SIG-M5 treated with dmso at 0.1 percent for 504 hours (cell line): Measurements from ENCODE around the gene GTSE1.
"Not testable (repeated sequence)": the region's sequence is repeated elsewhere in the genome, so short reads cannot be mapped to it uniquely, and the experiment has no call there.

Source experiments
- DNase-seq: peaks from one replicate; lab custom pipeline; 2025; ENCODE audit not compliant: unreplicated experiment; lab: John Stamatoyannopoulos, UW

The GTSE1 gene

GRCh38 chr22:46296257-46297150, at the start of gene GTSE1:
Gene GTSE1 (plus strand): TSS chr22:46296870. CDS start chr22:46297401, 531 bp downstream.
- DNase-seq = peak; percentile 94

GRCh38 chr22:46247443-46247975, 49.2 kb upstream of the GTSE1 start:
- DNase-seq = no peak

DNA sequence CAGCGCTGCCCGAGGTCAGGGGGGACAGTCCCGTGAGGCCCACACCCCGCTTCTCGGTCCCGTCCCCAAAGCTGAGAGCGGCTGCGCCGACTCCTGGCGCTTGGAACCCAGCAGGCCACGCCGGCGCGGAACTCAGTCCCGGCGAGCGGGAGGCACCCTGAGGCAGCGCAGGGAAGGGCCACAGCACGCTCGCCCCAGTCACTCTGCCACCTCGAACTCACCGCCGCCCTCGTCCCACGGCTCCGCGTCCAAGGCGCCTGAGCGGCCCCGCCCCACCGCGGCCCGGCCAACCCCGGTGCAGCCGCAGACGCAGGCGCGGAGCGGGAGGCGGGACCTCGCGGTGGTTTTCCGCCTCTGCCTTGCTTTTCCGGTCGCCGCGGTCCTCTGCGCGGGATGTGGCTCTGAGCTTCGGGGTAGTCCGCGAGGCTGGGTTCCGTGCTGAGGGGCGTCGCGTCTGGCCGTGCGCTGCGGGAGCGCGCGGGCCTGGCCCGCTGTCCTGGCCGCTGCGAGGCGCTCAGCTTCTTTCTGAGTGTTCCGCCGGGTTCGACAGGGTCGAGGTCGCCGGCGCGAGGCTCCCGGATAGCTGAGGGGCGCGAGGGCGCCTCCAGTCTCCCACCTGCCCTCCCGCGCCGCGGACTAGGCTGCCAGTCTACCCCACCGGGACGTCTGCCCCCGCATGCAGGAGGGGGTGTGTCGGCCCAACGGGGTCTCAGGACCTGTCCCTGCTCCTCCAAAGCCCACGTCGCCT, 46.5 kb upstream of the GTSE1 start, which contains the start of gene CDPF1:
CDPF1 (minus strand) TSS at position 259 of the 748 bp plus-strand sequence. CDS start 2,009 bp downstream, outside the sequence.
- DNase-seq = peak; percentile 81

- no peak for DNase-seq
Measured at GRCh38 chr22:46250783-46251125, 45.9 kb upstream of the GTSE1 start.

DNA sequence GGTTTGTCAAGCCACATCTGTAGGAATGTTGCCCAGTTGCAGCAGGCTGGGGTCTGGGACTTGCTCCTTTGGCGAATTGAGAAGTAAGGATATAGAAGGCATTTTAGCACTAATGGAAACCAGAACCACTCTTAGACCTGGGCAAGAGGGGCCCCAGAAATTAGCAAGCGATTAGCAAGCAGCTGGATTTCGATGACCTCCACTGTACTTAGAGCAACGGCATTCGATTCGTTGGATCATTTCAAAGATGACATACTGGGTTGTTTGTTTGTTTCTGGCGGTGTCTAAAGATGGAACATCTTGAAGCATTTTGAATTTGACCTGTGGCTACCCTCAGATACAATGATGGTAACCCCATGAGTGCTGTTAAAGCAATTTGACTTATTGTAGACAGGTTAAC, 45.4 kb upstream of the GTSE1 start:
- DNase-seq = no peak

- DNase-seq = no peak
Measured at GRCh38 chr22:46251816-46252380, 44.8 kb upstream of the GTSE1 start.

DNA sequence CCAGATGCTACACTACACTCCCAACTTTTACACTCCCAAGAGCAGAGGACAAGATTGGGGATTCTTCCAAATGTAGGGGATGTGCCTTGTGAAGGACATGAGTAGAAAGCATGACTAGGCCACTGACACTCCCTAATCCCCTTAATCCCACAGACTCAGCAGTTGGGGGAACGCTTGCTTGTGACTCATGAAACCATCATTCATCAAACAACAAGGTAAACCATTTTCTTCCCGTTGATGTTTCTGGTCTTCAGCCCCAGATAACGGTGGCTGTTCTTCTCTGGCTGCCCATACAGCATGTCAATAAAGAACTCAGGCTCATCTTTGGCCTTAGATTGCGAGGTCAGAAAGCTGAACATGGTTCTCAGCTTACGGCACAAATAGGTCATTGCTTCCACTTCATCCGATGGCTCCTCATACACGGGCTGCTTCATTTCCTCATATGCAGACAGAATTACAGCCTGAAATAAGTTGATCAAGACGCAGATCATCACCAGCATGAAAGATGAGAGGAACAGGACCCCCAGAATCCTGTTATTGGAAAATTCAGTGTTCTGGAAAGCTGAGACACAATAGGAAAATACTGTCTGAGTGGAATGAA, 40.2 kb upstream of the GTSE1 start:
- no peak for DNase-seq

DNA sequence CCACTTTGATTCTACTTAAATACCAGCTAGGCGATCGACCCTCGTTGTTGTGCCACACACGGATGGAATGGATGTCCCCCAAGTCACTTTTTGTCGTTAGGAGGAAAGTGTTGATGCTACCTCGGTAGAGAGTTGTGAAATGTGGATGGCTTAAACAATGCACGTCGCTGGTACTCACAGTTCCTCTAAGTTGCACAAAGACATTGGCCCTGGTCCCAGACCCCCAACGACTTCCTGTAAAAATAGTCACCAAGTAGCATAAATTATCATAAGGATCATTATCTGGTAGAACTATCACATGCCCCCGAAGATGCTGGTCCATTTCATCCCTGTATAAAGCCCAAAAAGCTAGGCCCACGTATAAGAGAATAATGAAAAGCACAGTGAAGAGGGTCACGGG, 37.3 kb upstream of the GTSE1 start:
- peak; percentile 57 for DNase-seq

GRCh38 chr22:46260038-46260437, 36.6 kb upstream of the GTSE1 start:
- DNase-seq = no peak

DNA sequence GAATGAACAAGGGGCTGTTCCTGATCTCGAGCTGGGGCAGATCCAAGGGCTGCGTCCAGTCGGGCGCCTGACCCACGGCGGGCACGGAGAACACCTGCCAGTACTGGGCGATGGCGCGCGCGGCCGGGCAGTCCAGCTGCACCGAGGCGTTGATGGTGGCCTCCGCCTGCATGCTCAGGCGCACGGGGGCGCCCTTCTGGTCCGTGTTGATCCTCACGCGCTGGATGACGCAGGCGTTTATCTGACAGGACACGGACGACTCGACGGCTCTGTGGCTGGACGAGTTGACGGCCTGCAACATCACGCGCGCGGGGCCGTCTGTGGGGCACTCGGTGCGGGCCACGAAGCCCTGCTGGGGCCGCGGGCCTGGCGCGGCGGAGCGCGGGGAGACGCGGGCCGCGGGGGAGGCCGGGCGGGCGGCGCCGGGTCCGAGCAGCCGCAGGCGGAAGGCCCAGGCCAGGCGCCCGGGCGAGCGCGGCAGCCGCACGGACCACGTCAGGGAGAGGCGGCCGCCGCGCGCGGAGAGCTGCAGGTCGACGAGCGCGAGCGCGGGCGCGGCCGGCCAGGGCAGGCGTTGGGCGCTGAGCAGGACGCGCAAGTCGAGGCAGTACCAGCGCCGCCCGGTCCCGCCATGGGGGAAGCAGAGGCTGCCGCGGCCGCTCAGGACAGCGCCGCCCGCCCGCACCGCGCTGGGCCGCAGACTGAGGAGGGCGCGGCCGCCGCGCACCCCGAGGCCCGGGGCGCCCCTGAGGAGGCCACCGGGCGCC, 34.0 kb upstream of the GTSE1 start:
- no peak for DNase-seq

- no peak for DNase-seq
Measured at GRCh38 chr22:46263216-46263590, 33.5 kb upstream of the GTSE1 start, which contains the start of gene PKDREJ. Gene PKDREJ (minus strand): TSS chr22:46263343. CDS start chr22:46263322, 21 bp downstream.

- DNase-seq = not testable (repeated sequence)
Measured at GRCh38 chr22:46264520-46264919, 32.1 kb upstream of the GTSE1 start.

GRCh38 chr22:46265627-46266026, 31.0 kb upstream of the GTSE1 start:
- not testable (repeated sequence) for DNase-seq

DNA sequence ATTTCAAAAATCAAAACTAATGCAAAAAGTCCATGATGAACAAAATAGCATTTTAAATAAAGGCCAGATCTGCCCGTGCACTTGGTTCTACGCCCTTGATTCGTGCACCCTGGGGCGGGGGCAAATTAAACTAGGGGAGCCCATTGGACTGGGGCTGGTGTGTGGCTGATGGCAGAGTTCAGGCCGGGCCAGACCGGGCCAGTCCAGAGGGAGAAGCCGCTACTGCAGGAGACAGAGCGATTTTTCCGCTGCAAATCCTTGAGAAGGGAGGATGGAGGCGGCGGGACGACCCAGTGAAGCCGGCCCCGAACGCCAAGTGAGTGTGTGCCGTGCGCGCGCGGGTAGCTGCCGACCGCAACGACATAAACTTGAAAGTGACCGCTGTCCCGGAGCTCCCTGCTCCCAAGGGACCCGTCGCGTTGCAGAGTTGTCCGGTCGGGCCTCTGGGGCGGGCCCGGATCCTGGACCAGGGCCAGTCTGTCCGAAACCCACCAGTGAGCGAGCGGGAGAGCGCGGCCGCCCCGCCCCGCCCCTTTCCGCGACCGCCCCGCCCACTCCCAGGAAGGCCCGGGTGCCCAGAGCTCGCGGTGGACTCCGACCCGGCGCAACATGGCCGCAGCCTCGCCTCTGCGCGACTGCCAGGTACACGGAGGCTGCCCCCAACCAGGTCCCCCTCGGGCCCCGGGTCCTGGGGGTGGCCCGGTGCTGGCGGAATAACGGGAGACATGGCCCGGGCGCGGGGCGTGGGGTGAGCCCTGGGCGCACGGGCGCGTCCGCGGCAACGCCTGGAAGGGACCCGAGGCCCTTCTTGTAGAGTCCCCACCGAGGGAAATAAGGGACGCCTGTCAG, 29.0 kb upstream of the GTSE1 start, which contains the start of gene TTC38:
TTC38 (plus strand) TSS at position 578 of the 849 bp plus-strand sequence; CDS start at position 610, 32 bp downstream.
- no peak for DNase-seq

DNA sequence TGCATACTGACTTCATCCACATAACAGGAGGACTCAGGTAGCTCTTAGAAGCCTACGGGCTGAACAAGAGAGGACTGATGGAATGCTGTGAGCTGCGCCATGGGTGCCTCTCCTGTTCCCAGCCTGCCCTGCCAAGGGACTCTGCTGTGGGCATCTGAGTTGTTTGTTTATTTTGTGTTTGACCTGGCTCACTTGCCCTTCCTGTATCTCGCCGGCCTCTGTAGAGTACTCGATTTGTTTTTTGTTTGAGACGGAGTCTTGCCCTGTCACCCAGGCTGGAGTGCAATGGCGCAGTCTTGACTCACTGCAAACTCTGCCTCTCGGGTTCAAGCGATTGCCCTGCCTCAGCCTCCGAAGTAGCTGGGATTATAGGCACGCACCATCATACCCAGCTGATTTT, 27.1 kb upstream of the GTSE1 start:
- no peak for DNase-seq

GRCh38 chr22:46272196-46272595, 24.5 kb upstream of the GTSE1 start:
- DNase-seq = no peak

DNA sequence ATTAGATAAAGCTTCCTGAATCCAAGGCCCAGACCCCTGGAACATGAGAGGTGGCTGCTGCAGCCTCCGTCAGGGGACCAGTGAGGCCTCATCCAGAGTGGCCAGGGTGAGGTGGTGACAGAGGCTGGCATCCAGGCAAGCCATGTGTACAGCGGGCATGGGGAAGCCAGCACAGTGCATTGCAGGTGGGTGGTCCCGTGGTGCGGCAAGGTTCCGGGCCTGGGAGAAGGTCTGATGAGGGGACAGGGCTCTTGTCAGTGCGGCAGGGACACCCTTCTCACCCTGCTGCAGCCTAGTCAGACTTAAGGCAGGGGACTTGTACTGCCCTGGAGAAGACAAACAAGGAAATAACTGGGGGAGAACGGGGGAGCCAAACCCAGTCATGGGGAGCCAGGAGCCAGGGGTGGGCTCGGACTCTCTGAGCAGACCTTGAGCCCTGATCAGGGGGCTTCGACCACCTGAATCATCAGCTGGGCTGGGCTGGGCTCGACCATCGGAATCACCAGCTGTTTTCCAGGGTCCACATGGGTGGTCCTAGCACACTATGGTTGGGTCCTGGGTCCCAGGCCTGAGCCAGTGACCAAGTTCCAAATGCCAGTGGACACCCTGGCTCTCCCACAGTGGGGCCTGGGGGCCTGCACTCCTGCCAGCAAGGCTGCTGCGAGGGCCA, 23.8 kb upstream of the GTSE1 start:
- no peak for DNase-seq

DNA sequence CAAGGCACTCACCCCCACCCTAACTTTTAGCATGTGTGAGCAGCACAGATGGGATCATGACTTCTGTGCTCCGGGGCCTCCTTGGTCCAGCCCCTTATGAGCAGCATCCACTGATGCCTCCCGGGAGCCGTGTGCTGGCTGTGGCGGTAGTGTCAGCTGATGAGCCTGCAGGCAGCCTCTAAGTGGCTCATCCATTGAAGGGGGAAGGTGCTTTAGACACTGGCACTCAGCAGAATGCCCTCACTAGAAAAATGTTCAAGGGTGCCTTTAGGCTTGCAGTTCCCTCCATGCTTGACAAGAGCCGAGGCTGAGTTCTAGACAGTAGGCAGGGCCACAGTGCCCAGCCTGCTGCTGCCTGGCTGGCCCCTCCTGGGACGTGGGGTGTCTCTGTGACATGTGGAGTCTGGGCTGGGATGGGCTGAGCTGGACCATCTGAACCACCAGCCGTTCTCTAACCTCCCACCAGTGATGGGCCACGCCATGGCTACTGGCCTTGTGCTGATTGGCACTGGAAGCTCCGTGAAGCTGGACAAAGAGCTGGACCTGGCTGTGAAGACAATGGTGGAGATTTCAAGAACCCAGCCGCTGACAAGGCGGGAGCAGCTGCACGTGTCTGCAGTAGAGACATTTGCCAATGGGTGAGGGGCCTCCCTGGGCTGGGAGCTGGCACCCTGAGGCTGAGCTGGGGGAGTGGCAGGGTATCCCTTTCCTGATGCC, 23.1 kb upstream of the GTSE1 start:
- DNase-seq = no peak
